Activated T-cell treated with anti-CD3 and anti-CD28 coated beads, Interleukin-2, amount 50 U/mL, for 24 hours (primary cell): ENCODE data around the gene OR56B1.
"Not testable (repeated sequence)": the region's sequence is repeated elsewhere in the genome, so short reads cannot be mapped to it uniquely, and the experiment has no call there.

Experiments used
- DNase-seq: peaks from one replicate; pipeline ENCODE4 v3.0.0-alpha.2; 2020
- H3K27ac Mint-ChIP-seq: 2 replicates; pipeline ENCODE4 v1.8.0; 2020; ENCODE audit warnings: mild to moderate bottlenecking, mixed read lengths
- H3K27me3 Mint-ChIP-seq: 2 replicates; pipeline ENCODE4 v1.8.0; 2020; ENCODE audit warnings: mixed read lengths
- H3K36me3 Mint-ChIP-seq: 2 replicates; pipeline ENCODE4 v1.8.0; 2020; ENCODE audit warnings: low read depth, mixed read lengths
- H3K4me1 Mint-ChIP-seq: 2 replicates; pipeline ENCODE4 v1.8.0; 2020; ENCODE audit warnings: low read depth, mixed read lengths
- H3K4me3 Mint-ChIP-seq: 2 replicates; pipeline ENCODE4 v1.8.0; 2020; ENCODE audit warnings: mild to moderate bottlenecking, moderate library complexity, mixed read lengths
- H3K9me3 Mint-ChIP-seq: 2 replicates; pipeline ENCODE4 v1.8.0; 2020; ENCODE audit warnings: mixed read lengths

OR56B1 gene

DNA sequence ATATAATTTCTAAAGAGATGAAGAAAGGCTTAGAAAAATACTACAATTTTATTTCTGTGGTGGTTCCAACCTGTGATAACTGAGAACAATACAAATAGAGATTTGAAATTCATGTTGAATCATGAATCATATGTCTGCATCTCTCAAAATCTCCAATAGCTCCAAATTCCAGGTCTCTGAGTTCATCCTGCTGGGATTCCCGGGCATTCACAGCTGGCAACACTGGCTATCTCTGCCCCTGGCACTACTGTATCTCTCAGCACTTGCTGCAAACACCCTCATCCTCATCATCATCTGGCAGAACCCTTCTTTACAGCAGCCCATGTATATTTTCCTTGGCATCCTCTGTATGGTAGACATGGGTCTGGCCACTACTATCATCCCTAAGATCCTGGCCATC, at the start of gene OR56B1:
Gene OR56B1 (plus strand): TSS at position 53 of the 400 bp plus-strand sequence. CDS start 69 bp downstream, at position 122.
- Mint-ChIP-seq H3K36me3 (peaks cover 4% of the 10 kb centered on the region), H3K27ac (no peak within 1 kb of the TSS), H3K4me3 (no peak within 1 kb of the TSS), H3K4me1 (no peaks in the 10 kb centered on the region), H3K9me3 (peaks cover 13% of the 10 kb centered on the region), H3K27me3 (no peaks in the 10 kb centered on the region)
- DNase-seq = no peak

DNA sequence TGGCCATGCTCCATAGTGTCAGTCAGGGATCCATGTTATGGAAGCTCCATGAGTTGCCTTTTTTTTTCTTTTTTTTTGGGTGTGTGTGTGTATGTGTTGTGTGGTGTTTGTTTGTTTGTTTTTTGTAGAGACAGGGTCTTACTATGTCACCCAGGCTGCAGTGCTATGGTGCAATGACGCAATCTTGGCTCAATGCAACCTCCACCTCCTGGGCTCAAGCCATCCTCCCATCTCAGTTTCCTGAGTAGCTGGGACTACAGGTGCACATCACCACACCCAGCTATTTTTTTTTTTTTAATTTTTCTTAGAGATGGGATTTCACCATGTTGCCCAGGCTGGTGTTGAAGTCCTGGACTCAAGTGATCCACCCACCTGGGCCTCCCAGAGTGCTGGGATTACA, 47.8 kb upstream of the OR56B1 start:
- Mint-ChIP-seq H3K4me1 (peaks cover 64% of the 10 kb centered on the region), H3K27me3 (no peaks in the 10 kb centered on the region), H3K4me3 (no peak overlapping the region), H3K27ac (peak overlapping the region; percentile 77), H3K36me3 (peaks cover 17% of the 10 kb centered on the region), H3K9me3 (no peaks in the 10 kb centered on the region)
- DNase-seq = no peak

DNA sequence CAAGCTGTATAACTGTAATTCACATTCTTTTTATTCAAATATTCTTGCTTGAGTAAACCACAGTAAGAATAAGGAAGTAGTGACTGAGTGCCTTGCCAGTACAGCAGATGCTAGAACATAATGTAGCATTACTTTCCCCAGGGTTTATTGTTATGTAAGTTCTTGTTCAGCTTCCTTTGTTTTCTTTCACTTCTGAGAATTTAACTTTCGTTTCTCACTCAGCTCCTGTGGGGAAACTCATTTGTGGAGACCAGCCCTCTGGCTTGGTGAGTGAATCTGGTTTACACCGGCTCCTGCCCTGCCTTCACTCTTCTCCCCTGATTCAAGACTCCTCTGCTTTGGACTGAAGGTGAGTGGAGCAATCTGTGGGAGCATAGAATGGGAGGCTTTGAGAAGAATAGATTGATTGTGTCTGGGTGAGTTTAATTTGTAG, 46.7 kb upstream of the OR56B1 start, which contains the start of gene TRIM22:
Gene TRIM22 (plus strand): TSS at position 240 of the 433 bp plus-strand sequence. CDS start 6,443 bp downstream, outside the sequence.
- H3K27me3 Mint-ChIP-seq = no peaks in the 10 kb centered on the region
- H3K9me3 Mint-ChIP-seq = no peaks in the 10 kb centered on the region
- H3K27ac Mint-ChIP-seq = peak within 1 kb of the TSS; percentile 94
- H3K4me1 Mint-ChIP-seq = peaks cover 62% of the 10 kb centered on the region
- peak within 1 kb of the TSS; percentile 83 for H3K4me3 Mint-ChIP-seq
- peaks cover 17% of the 10 kb centered on the region for H3K36me3 Mint-ChIP-seq
- peak; percentile 53 for DNase-seq

DNA sequence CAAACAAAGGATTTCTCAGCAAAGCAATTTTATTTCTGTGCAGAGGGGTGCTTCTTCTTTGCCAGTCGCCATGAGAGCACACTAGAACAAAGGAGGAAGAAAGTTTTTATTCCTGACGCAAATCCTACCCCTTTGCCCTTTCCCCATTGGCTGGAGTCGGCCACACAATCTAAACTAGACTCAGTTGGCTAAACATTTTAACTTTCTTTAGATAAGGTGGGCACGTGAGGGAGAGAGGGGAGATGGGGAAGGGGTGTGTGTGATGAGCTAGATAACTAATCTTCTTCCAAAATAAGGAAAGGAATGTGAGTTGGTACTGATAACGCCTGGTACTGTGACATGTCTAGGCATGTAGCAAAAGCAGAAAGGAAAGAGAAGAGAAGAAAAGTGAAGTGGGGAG, 46.0 kb upstream of the OR56B1 start:
- no peaks in the 10 kb centered on the region for H3K27me3 Mint-ChIP-seq
- H3K4me1 Mint-ChIP-seq = peaks cover 63% of the 10 kb centered on the region
- peak overlapping the region; percentile 83 for H3K4me3 Mint-ChIP-seq
- H3K27ac Mint-ChIP-seq = peak overlapping the region; percentile 94
- no peaks in the 10 kb centered on the region for H3K9me3 Mint-ChIP-seq
- DNase-seq = no peak
- H3K36me3 Mint-ChIP-seq = peaks cover 16% of the 10 kb centered on the region

DNA sequence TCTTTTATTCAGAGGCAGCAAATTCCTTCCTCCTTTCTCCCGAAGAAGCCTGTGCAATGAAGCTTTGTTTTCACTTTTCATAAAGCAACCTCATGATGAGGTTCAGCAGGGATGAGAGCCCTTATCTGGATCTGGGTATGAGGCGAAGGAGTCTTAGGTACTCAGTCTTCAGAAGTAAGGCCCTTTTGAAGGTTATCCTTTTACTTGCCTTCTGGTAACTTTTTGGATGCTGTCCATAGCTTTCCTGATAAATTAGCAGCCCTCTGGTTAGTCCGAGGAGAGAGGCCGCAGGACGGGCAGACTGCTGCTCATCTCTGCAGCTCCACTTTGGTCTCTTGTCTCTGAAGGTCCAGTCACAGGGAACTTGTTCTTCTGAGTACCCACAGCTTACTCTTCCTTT, 45.5 kb upstream of the OR56B1 start:
- no peak for DNase-seq
- peak overlapping the region; percentile 83 for H3K4me3 Mint-ChIP-seq
- H3K27me3 Mint-ChIP-seq = no peaks in the 10 kb centered on the region
- H3K27ac Mint-ChIP-seq = peak overlapping the region; percentile 94
- H3K9me3 Mint-ChIP-seq = no peaks in the 10 kb centered on the region
- H3K4me1 Mint-ChIP-seq = peaks cover 66% of the 10 kb centered on the region
- peaks cover 18% of the 10 kb centered on the region for H3K36me3 Mint-ChIP-seq

DNA sequence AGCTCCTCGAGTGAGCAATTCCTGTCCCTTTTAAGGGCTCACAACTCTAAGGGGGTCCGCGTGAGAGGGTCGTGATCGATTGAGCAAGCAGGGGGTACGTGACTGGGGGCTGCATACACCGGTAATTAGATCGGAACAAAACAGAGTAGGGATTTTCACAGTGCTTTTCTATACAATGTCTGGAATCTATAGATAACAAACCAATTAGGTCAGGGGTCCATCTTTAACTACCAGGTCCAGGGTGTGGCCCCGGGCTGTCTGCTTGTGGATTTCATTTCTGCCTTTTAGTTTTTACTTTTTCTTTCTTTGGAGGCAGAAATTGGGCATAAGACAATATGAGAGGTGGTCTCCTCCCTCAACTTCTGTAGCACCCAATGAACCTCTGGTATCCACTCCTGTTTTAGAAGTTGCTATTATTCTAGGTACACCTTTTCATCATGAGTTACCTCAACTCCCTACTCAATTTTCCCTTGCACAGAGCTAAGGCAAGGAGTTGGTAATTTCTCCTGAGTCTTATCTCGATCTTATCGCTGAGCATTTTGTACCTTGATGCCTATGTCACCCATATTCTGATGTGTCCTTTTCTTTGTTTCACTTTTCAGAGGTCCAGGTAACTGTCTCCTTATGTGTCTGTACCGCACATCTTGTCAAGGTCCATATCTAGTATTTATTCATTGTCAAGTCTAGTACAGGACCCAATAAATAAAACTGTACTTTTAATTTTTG, 44.8 kb upstream of the OR56B1 start:
- H3K4me3 Mint-ChIP-seq = peak overlapping the region; percentile 83
- not testable (repeated sequence) for H3K9me3 Mint-ChIP-seq, H3K27me3 Mint-ChIP-seq, DNase-seq
- H3K36me3 Mint-ChIP-seq = peaks cover 25% of the 10 kb centered on the region
- peaks cover 70% of the 10 kb centered on the region for H3K4me1 Mint-ChIP-seq
- peak overlapping the region; percentile 94 for H3K27ac Mint-ChIP-seq

- Mint-ChIP-seq H3K27me3 (no peaks in the 10 kb centered on the region), H3K9me3 (no peaks in the 10 kb centered on the region), H3K4me3 (peak overlapping the region; percentile 83), H3K4me1 (peaks cover 74% of the 10 kb centered on the region), H3K36me3 (peaks cover 30% of the 10 kb centered on the region), H3K27ac (peak overlapping the region; percentile 94)
- DNase-seq = no peak
These were observed 44.3 kb upstream of the OR56B1 start for GRCh38 chr11:5691964-5692361.

DNA sequence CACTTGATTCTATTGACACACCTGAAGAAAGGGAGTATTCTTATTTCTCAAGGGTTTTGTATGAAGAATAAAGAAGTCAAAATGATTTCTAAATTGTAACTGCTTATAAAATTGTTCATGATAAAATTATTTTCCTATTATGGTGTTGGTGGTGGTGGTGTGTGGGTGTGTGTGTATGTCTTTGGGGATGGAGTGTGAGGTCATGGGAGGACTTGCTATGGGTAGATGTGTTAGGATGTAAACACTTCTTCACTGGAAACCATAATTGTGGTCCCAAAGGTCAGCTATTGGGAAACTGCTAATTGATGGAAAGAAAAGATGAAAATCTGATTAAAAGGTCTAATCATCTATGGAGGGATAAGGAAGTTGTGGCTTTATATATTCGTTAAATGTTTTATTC, 41.6 kb upstream of the OR56B1 start:
- Mint-ChIP-seq H3K27ac (peak overlapping the region; percentile 68), H3K36me3 (peaks cover 51% of the 10 kb centered on the region), H3K4me3 (no peak overlapping the region)

GRCh38 chr11:5695580-5695979, 40.7 kb upstream of the OR56B1 start:
- peaks cover 55% of the 10 kb centered on the region for H3K36me3 Mint-ChIP-seq
- DNase-seq = no peak
- no peak overlapping the region for H3K4me3 Mint-ChIP-seq
- peak overlapping the region; percentile 37 for H3K27ac Mint-ChIP-seq
- H3K4me1 Mint-ChIP-seq = peaks cover 77% of the 10 kb centered on the region
- no peaks in the 10 kb centered on the region for H3K9me3 Mint-ChIP-seq
- H3K27me3 Mint-ChIP-seq = no peaks in the 10 kb centered on the region

More for the DNA sequence above, 41.6 kb upstream of the OR56B1 start:
- no peaks in the 10 kb centered on the region for H3K9me3 Mint-ChIP-seq
- H3K27me3 Mint-ChIP-seq = no peaks in the 10 kb centered on the region
- DNase-seq = no peak
- H3K4me1 Mint-ChIP-seq = peaks cover 73% of the 10 kb centered on the region

GRCh38 chr11:5696210-5696609, 40.0 kb upstream of the OR56B1 start:
- Mint-ChIP-seq H3K4me1 (peaks cover 80% of the 10 kb centered on the region), H3K27me3 (no peaks in the 10 kb centered on the region), H3K4me3 (no peak overlapping the region), H3K27ac (peak overlapping the region; percentile 76), H3K9me3 (no peaks in the 10 kb centered on the region), H3K36me3 (peaks cover 55% of the 10 kb centered on the region)
- DNase-seq = no peak

DNA sequence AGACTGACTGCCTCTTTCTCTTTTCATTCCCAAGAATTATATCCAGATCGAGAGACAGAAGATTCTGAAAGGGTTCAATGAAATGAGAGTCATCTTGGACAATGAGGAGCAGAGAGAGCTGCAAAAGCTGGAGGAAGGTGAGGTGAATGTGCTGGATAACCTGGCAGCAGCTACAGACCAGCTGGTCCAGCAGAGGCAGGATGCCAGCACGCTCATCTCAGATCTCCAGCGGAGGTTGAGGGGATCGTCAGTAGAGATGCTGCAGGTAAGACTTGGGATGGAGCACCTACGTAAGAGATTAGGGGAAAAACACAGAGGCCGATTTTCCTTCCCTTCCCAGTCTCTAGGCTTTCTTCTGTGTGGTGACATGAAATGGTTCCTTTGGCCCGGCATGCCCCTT, 38.0 kb upstream of the OR56B1 start:
- Mint-ChIP-seq H3K4me3 (no peak overlapping the region), H3K36me3 (peaks cover 67% of the 10 kb centered on the region), H3K27ac (peak overlapping the region; percentile 64)

DNA sequence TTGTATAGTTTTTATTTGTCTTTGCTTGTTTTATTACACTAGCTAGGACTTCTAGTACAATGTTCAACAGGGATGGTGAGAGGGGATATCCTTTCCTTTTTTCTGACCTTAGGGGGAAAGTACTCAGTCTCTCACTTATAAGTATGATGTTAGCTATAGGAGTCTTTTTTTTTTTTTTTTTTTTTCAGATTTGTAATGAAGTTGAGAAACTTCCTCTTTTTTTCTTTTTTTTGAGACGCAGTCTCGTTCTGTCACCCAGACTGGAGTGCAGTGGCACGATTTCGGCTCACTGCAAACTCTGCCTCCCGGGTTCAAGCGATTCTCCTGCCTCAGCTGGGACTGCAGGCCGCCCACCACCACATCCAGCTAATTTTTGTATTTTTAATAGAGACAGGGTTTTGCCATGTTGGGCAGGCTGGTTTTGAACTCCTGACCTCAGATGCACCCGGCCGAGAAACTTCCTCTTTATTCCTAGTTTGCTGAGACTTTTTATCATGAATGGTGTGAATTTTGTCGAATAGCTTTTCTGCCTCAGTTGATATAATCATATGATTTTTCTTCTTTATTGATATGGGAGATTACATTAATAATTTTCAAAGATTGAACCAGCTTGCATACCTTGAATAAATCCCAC, 35.7 kb upstream of the OR56B1 start:
- H3K27ac Mint-ChIP-seq = peak overlapping the region; percentile 69
- no peaks in the 10 kb centered on the region for H3K9me3 Mint-ChIP-seq
- H3K27me3 Mint-ChIP-seq = no peaks in the 10 kb centered on the region
- peak overlapping the region; percentile 18 for H3K4me3 Mint-ChIP-seq
- H3K4me1 Mint-ChIP-seq = peaks cover 77% of the 10 kb centered on the region
- DNase-seq = no peak
- peaks cover 81% of the 10 kb centered on the region for H3K36me3 Mint-ChIP-seq

More for the DNA sequence above, 38.0 kb upstream of the OR56B1 start:
- no peak for DNase-seq
- Mint-ChIP-seq H3K27me3 (no peaks in the 10 kb centered on the region), H3K9me3 (no peaks in the 10 kb centered on the region), H3K4me1 (peaks cover 81% of the 10 kb centered on the region)

DNA sequence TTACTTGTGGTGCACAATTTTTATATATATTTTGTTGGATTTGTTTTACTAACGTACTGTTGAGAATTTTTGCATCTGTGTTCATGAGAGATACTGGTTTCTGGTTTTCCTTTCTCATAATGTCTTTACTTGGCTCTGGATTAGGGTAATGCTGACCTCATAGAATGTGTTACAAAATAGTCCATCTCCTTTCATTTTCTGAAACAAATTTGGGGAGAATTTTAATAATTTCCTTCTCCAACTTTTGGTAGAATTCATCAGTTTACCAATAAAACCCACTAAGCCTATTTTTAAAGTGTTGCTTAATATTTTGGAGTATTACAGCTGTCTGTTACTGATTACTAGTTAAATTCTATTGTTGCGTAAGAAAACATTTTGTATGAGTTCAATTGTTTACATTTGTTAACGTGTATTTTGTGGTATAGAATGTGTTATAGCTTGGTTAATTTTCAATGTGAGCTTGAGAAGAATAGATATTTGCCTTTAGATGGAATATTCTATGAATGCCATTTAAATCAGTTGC, 35.1 kb upstream of the OR56B1 start:
- Mint-ChIP-seq H3K4me3 (no peak overlapping the region), H3K27ac (peak overlapping the region; percentile 69), H3K36me3 (peaks cover 80% of the 10 kb centered on the region), H3K4me1 (peaks cover 75% of the 10 kb centered on the region), H3K27me3 (no peaks in the 10 kb centered on the region), H3K9me3 (no peaks in the 10 kb centered on the region)
- no peak for DNase-seq

DNA sequence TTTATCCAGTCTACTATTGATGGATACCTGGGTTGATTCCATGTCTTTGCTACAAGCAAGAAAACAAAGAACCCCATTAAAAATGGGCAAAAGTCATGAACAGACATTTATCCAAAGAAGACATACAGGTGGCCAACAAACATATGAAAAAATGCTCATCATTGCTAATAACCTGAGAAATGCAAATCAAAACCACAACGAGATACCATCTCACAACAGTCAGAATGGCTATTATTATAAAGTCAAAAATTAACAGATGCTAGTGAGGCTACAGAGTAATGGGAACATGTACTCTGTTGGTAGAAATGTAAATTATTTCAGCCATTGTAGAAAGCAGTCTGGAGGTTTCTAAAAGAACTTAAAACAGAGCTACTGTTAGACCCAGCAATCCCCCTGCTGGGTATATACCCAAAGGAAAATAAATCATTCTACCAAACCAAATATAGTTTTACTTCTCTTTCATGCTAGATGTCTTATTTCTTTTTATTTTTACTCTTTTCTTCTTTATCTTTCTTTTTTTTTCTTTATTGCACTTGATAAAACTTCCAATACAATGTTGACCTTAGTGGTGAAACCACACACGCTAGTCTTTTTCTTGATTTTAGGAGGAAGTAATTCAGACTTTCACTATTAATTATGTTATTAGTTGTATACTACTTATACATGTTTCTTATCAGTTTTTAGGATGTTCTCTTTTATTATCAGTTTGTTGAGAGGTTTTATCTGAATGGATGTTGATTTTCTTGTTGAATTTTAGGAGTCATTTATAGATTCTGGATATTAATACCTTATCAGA, 32.3 kb upstream of the OR56B1 start:
- peaks cover 49% of the 10 kb centered on the region for H3K4me1 Mint-ChIP-seq
- H3K27ac Mint-ChIP-seq = peak overlapping the region; percentile 55
- no peaks in the 10 kb centered on the region for H3K9me3 Mint-ChIP-seq
- H3K27me3 Mint-ChIP-seq = no peaks in the 10 kb centered on the region
- no peak overlapping the region for H3K4me3 Mint-ChIP-seq
- DNase-seq = no peak
- H3K36me3 Mint-ChIP-seq = peaks cover 76% of the 10 kb centered on the region
